ENCODE measurements around the gene TGOLN2.

- TF ChIP-seq, protein P1, sequence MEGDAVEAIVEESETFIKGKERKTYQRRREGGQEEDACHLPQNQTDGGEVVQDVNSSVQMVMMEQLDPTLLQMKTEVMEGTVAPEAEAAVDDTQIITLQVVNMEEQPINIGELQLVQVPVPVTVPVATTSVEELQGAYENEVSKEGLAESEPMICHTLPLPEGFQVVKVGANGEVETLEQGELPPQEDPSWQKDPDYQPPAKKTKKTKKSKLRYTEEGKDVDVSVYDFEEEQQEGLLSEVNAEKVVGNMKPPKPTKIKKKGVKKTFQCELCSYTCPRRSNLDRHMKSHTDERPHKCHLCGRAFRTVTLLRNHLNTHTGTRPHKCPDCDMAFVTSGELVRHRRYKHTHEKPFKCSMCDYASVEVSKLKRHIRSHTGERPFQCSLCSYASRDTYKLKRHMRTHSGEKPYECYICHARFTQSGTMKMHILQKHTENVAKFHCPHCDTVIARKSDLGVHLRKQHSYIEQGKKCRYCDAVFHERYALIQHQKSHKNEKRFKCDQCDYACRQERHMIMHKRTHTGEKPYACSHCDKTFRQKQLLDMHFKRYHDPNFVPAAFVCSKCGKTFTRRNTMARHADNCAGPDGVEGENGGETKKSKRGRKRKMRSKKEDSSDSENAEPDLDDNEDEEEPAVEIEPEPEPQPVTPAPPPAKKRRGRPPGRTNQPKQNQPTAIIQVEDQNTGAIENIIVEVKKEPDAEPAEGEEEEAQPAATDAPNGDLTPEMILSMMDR (conservative IDR thresholded peaks at IDR 0.05; ENCODE audit: low read length) = no peak
- no peak for TF ChIP-seq EZH2phosphoT487 (IDR thresholded peaks at IDR 0.05; ENCODE audit: borderline replicate concordance, low read depth, low read length)
Observed at GRCh38 chr2:85314884-85315242, 12.9 kb downstream of the TGOLN2 start.

Data from OCI-LY7 (cell line).